T-helper 1 cell treated with Interleukin-12 subunit alpha and Interleukin-12 subunit beta and Interleukin-4 antibody, amounts not matched to agents 30 μg/mL and 1 μg/mL, for 36 hours (primary cell): ENCODE data around the gene RAB28.

ENCODE experiments used
- H3K27ac Mint-ChIP-seq: one replicate; pipeline ENCODE4 v1.8.0; 2021; ENCODE audit warnings: mild to moderate bottlenecking, mixed read lengths
- H3K27me3 Mint-ChIP-seq: one replicate; pipeline ENCODE4 v1.8.0; 2021; ENCODE audit warnings: low read depth, mixed read lengths
- H3K36me3 Mint-ChIP-seq: one replicate; pipeline ENCODE4 v1.8.0; 2021; ENCODE audit warnings: low read depth, mixed read lengths
- H3K4me1 Mint-ChIP-seq: one replicate; pipeline ENCODE4 v1.8.0; 2021; ENCODE audit warnings: low read depth, mixed read lengths
- H3K4me3 Mint-ChIP-seq: one replicate; pipeline ENCODE4 v1.8.0; 2021; ENCODE audit warnings: mild to moderate bottlenecking, moderate library complexity, mixed read lengths
- H3K9me3 Mint-ChIP-seq: one replicate; pipeline ENCODE4 v1.8.0; 2021; ENCODE audit warnings: mixed read lengths

Gene RAB28

DNA sequence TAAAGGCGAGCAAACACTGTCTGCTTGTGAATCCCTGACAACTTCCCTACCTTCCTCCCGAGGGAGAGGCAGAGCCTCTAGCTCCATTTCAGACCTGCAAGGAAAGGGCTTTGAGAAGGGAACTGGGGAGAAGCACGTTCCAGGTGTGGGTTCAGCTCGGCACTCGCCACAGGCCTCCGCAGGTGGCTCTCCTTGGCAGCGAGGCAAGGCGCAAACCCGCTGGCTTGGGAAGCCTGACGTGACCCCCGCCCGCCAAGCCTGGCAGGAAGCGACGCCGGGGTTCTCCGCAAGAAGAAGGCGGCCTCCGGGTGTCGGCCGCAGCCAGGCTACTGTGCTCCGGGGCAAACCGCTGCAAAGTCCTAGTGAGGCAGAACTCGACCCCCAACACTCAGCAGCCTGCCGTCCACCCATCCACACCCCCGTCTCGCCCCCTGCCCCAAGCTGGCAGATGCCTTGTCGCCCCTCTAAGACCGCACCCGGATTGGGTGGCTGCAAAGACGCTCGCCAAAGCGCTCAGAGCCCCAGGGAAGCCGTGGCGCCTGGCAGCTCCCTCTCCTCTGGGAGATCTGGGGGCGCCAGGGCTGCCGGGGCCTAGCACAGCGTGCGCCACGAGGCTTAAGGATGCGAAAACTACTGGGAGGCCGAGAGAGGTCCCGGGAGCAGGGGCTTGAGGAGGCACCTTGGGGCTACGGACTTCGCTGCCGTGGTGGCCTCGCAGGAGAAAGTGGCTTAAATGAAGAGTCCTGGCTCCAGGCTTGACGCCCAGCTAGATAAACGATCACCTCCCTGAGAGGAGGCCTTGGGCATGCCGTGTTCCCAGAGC lies 38.4 kb upstream of the RAB28 start:
- Mint-ChIP-seq H3K4me3 (no peak overlapping the region), H3K27ac (no peak overlapping the region), H3K27me3 (peaks cover 72% of the 10 kb centered on the region), H3K4me1 (no peaks in the 10 kb centered on the region), H3K9me3 (no peaks in the 10 kb centered on the region), H3K36me3 (no peaks in the 10 kb centered on the region)

DNA sequence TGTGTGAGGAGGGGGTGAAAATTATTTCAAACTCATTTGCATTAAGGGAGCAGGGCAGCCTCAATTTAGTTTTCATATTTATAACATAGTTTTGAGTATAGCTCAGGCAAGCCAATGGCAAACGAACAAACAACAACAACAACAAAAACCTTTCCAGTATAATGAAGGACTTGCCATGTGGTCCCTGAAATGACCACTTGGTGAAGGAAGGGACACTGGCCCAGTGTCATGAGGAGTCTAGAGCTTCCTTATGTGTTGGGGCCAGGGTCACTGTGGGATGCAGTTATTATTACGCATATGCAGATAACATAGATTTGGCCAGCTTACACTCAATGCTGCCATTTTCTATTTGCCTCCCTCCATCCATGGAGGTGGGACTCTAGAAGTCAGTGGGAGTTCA lies 36.9 kb upstream of the RAB28 start:
- Mint-ChIP-seq H3K27ac (no peak overlapping the region), H3K27me3 (peaks cover 64% of the 10 kb centered on the region), H3K36me3 (no peaks in the 10 kb centered on the region), H3K9me3 (no peaks in the 10 kb centered on the region), H3K4me3 (no peak overlapping the region), H3K4me1 (no peaks in the 10 kb centered on the region)

DNA sequence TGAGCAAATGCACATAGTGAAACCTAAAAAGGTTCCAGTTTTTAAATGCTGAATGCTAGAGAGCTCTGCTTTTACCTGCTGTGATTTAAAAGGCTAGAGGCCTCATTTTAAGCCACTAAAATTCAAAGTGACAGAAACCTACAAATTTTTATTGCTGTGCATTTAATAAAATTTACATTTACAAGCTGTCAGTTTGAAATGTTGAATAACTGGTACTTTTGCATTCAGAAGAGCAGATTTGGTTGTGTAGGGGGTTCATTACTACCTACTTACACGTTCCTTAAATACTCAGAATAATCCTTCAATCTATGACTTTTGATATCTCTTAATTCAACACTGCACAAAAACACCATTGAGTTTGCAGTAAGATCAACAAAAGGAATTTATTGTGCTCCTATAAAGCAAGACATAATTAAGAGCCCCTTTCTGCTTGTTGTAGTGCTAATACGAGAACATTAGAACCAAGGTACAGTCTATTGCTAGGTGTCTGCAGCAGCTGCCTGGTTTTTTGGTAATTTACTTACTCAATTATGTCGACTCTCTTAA lies 32.2 kb upstream of the RAB28 start:
- Mint-ChIP-seq H3K27me3 (peaks cover 39% of the 10 kb centered on the region), H3K27ac (no peak overlapping the region), H3K4me1 (no peaks in the 10 kb centered on the region), H3K9me3 (no peaks in the 10 kb centered on the region), H3K4me3 (no peak overlapping the region), H3K36me3 (no peaks in the 10 kb centered on the region)

DNA sequence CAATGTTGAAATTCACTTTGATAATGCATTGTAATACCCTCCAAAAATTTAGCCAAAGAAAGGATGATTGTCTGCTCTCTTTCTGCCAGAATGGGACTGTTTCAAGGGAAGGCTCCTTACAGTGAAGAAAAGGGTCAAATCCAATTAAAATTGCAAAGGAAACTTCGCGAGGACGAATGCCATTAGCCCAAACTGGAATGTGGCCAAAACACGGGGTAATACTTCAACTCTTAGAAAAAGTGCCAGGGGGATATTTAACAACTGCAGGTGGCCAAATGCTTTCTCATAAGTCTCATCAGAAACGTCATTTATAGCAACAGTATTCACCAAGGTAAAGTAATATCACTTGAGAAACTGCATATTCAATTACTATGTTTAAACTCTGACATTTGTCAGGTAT lies 31.1 kb upstream of the RAB28 start:
- Mint-ChIP-seq H3K27me3 (peaks cover 35% of the 10 kb centered on the region), H3K4me1 (no peaks in the 10 kb centered on the region)

DNA sequence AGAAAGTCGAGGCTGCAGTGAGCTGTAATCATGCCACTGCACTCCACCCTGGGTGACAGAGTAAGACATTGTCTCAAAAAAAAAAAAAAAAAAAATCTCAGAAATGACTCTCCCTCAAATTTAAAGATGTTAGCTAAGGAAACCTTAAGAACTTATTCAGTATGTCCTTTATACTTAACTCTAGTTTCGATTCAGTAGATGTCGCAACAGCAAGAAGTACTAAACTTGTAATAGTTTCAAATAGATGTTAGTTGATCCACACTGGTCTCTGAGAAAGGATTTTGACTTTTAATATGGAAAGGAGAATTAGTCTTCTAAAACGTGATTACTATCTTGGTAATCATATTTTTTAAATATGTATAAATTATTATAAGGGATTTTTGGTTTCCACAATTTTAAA lies 30.6 kb upstream of the RAB28 start:
- Mint-ChIP-seq H3K9me3 (no peaks in the 10 kb centered on the region), H3K27ac (no peak overlapping the region), H3K36me3 (no peaks in the 10 kb centered on the region), H3K4me3 (no peak overlapping the region), H3K27me3 (peaks cover 32% of the 10 kb centered on the region), H3K4me1 (no peaks in the 10 kb centered on the region)

More for the DNA sequence above, 31.1 kb upstream of the RAB28 start:
- Mint-ChIP-seq H3K4me3 (no peak overlapping the region), H3K27ac (no peak overlapping the region), H3K9me3 (no peaks in the 10 kb centered on the region), H3K36me3 (no peaks in the 10 kb centered on the region)

DNA sequence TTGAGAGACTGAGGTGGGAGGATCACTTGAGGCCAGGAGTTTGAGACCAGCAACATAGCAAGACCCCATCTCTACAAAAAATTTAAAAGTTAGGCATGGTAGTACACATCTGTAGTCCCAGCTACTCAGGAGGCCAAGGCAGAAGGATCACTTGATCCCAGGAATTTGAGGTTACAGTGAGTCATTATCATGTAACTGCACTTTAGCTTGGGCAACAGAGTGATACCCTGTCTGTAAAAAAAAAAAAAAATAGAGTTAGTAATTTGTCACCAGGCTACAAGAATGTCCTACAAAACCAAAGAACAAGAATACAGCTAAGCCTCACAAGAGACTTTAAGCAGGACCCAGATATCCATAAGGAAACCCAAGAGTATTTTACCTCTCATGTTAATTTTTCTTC lies 27.0 kb upstream of the RAB28 start:
- H3K4me3 Mint-ChIP-seq = no peak overlapping the region
- H3K36me3 Mint-ChIP-seq = no peaks in the 10 kb centered on the region
- no peaks in the 10 kb centered on the region for H3K4me1 Mint-ChIP-seq
- H3K27me3 Mint-ChIP-seq = peaks cover 23% of the 10 kb centered on the region
- H3K27ac Mint-ChIP-seq = no peak overlapping the region
- no peaks in the 10 kb centered on the region for H3K9me3 Mint-ChIP-seq

DNA sequence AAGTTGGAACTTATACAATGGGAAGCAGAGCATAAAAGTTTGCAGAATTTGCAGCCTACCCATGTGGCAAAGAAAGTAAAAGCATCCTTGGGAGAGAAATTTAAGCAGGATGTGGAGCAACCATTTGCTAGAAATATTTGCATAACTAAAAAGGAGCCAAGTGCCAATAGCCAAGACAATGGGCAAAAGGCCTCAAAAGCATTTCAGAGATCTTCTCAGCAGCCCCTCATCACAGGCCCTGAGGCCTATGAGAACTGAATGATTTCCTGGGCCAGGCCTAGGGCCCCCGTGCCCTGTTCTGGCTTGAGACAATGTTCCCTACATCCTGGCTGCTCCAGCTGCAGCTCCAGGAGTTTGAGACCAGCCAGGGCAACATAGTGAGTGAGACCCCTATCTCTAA lies 25.3 kb upstream of the RAB28 start:
- Mint-ChIP-seq H3K9me3 (no peaks in the 10 kb centered on the region), H3K4me3 (no peak overlapping the region), H3K27me3 (peaks cover 17% of the 10 kb centered on the region), H3K36me3 (no peaks in the 10 kb centered on the region), H3K27ac (no peak overlapping the region), H3K4me1 (no peaks in the 10 kb centered on the region)

DNA sequence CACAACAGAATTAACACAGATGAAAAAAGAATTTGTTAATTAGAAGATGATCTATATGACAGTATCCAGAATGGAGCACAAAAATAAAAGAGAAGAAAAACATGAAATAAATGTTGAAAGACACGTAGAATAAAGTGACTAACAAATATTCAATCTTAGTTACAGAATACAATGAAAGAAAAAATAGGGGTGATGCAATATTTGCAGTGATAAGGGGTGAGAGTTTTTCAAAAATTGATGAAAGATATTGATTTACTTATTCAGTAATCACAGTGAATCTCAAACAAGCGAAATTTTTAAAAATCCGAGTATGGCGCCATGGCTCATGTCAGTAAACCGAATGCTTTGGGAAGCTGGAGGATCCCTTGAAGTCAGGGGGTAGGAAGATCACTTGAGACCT lies 20.2 kb upstream of the RAB28 start:
- H3K27me3 Mint-ChIP-seq = peaks cover 24% of the 10 kb centered on the region
- no peak overlapping the region for H3K4me3 Mint-ChIP-seq
- H3K36me3 Mint-ChIP-seq = no peaks in the 10 kb centered on the region
- no peaks in the 10 kb centered on the region for H3K9me3 Mint-ChIP-seq
- no peak overlapping the region for H3K27ac Mint-ChIP-seq
- no peaks in the 10 kb centered on the region for H3K4me1 Mint-ChIP-seq

DNA sequence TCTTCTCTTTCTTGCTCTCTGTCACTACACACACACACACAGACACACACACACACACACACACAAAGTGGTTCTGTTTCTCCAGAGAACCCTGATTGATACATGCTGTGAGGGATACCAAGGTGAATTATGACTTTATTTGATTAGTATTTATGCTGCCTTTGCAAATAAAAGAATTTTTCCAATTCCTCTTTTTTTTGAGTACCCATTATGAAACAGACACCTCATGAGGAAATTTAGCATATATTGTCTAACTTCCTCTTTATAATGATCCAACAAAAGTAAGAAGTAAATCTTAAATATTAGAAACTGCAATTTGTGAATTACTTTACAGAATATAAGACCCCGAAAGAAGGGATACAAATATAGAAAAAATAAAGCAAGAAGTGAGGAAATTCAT lies 14.3 kb upstream of the RAB28 start:
- H3K27me3 Mint-ChIP-seq = peaks cover 29% of the 10 kb centered on the region
- no peaks in the 10 kb centered on the region for H3K36me3 Mint-ChIP-seq
- no peaks in the 10 kb centered on the region for H3K9me3 Mint-ChIP-seq
- H3K4me3 Mint-ChIP-seq = no peak overlapping the region
- no peaks in the 10 kb centered on the region for H3K4me1 Mint-ChIP-seq
- no peak overlapping the region for H3K27ac Mint-ChIP-seq

DNA sequence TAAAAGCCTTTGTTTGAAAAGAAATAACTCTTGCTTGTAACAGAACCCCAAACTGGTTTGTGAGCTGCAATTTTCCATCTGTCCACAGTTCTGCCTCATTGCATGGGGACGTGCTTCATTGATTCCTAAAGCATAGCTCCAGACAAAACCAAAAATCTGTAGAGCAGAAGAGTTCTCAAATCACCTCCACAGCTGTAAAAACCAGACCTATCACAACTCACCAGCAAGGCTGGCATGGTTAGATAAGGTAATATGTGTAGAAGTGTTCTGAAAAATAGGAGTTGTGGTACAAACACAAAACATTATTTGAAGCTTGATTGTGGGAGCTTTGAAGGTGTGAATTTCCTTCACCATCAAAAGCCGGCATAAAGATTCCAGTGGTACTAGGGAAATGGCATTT lies 12.5 kb upstream of the RAB28 start:
- Mint-ChIP-seq H3K27me3 (peaks cover 25% of the 10 kb centered on the region), H3K4me1 (no peaks in the 10 kb centered on the region), H3K27ac (no peak overlapping the region), H3K36me3 (no peaks in the 10 kb centered on the region), H3K4me3 (no peak overlapping the region), H3K9me3 (no peaks in the 10 kb centered on the region)

DNA sequence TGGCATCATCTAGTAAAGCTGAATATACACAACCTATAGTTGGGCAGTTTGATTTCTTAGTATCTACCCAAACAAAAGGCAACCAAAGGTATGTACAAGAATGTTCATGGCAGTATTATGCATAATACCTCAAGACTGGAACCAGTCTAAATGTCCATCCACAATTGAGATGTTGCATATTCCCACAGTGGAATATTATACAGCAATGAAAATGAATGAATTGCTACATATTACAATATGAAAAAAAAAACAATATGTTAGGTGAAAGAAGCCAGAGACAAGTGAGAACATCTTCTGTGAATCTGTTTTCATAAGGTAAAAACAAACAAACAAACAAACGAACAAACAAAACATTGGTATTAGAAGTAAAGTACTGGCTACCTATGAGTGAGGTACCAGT lies 11.6 kb upstream of the RAB28 start:
- Mint-ChIP-seq H3K36me3 (no peaks in the 10 kb centered on the region), H3K27me3 (peaks cover 32% of the 10 kb centered on the region), H3K27ac (no peak overlapping the region), H3K9me3 (no peaks in the 10 kb centered on the region), H3K4me1 (no peaks in the 10 kb centered on the region), H3K4me3 (no peak overlapping the region)

DNA sequence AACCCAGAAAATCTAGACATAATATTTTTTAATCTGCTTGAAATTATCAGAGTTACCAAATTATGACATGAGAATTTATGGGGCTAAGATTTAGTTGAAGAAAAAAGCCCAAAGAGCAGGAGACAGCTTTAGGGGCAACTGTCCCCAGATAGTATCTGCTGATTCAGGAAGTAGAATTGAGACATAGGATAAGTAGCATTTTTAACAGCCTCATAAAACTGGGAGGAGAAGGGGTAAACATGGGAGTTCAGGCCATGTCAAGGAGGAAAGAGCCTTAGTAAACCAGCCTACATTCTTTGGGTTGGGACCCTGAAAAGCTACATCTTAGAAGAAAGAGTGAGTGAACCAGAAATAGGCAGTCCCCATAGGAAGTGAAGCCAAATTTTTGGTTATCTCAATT lies 9.7 kb upstream of the RAB28 start:
- Mint-ChIP-seq H3K36me3 (no peaks in the 10 kb centered on the region), H3K4me3 (no peak overlapping the region), H3K27me3 (peaks cover 23% of the 10 kb centered on the region), H3K4me1 (no peaks in the 10 kb centered on the region), H3K9me3 (no peaks in the 10 kb centered on the region), H3K27ac (no peak overlapping the region)

DNA sequence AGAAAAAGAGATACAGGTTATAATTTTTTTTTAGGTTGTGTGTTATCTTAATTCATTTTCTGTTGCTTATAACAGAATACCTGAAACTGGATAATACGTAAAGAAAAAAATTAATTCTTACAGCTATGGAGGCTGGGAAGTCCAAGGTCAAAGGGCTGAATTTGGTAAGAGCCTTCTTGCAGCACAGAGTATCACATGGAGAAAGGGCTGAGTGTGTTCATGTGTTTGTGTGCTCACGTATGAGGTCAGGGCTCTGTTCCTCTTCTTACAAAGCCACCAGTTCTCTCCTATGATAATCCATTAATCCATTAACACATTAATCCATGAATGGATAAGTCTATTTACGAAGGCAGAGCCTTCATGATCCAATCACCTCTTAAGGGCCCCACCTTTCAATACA lies 8.6 kb upstream of the RAB28 start:
- Mint-ChIP-seq H3K27me3 (peaks cover 19% of the 10 kb centered on the region), H3K4me3 (no peak overlapping the region), H3K27ac (no peak overlapping the region), H3K36me3 (no peaks in the 10 kb centered on the region), H3K9me3 (no peaks in the 10 kb centered on the region), H3K4me1 (no peaks in the 10 kb centered on the region)

DNA sequence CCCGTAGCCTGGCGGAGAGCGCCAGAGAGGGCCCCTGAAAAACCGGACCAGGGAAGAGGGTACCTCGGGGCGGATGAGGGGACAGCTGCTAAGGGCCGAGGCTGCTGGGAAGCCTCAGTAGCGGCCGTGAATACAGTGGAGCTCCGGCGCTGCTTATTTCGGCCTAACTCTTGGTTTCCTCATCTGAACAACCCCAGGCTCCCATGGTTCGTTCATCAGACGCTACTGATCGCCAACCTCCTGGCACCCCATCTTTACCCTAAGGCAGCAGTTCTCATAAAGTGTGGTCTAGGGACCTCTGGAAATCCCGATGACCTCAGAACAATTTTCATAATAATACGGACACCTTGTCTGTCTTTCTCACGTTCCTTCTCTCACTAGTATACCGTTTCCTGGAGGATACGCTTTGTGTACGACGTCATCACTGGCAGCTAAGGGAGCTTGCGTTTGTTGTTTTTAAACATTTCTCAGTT lies 645 bp upstream of the RAB28 start:
- Mint-ChIP-seq H3K27ac (peak overlapping the region; percentile 93), H3K9me3 (no peaks in the 10 kb centered on the region), H3K27me3 (peaks cover 9% of the 10 kb centered on the region), H3K4me1 (peaks cover 21% of the 10 kb centered on the region), H3K4me3 (peak overlapping the region; percentile 86), H3K36me3 (peaks cover 2% of the 10 kb centered on the region)

DNA sequence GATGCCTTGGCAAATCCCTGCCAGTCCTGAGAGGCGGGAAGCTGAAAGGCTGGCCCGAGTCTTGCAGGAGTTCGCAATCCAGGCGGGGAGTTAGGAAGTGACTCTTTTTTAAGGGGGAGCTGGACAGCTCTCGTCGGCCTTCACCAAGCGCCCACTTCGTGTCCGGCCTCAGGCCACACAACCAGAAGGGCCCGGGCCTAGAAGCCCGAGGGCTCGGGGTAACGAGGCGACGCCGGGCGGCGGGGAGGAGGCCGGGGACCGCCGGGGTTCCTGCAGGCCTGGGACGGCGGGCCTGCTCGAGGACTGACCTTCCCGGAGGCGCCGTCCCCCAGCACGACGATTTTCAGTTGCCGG lies 395 bp downstream of the RAB28 start:
- Mint-ChIP-seq H3K27me3 (peaks cover 9% of the 10 kb centered on the region), H3K27ac (peak overlapping the region; percentile 86), H3K36me3 (peaks cover 2% of the 10 kb centered on the region), H3K4me3 (peak overlapping the region; percentile 94), H3K9me3 (no peaks in the 10 kb centered on the region), H3K4me1 (peaks cover 21% of the 10 kb centered on the region)
